Measurements from ENCODE around the gene SAE1. TPM values are rescaled to one million over a fixed set of nuclear protein-coding genes. Genes with fewer than 3 reads are reported as not detected.

The SAE1 gene
- total and polyA plus RNA-seq, 12 donors, result 19.0 to 77.6 (median 49.7) TPM

- 38 to 44% (median 40%) methylated on average over 15 of the region's 15 CpGs for WGBS, 4 donors
- peak overlapping the region in 2 of 5 donors; percentile 97 to 100 for H3K27ac ChIP-seq
These were observed 20.9 kb upstream of the SAE1 start for GRCh38 chr19:47109541-47110375.

GRCh38 chr19:47110521-47111005 is 20.1 kb upstream of the SAE1 start:
- Histone ChIP-seq H3K36me3 (replicated peaks in 1 of 2) (no peaks in the 10 kb centered on the region), H3K27me3 (no peaks in the 10 kb centered on the region), H3K9me3 (replicated peaks in 1 of 3) (no peaks in the 10 kb centered on the region), H3K4me3 (peak overlapping the region in 3 of 4 donors; percentile 81 to 99 (median 97)), H3K4me1 (replicated peaks in 1 of 2) (peaks cover 4 to 43% of the 10 kb centered on the region in 2 donors), H3K27ac (peak overlapping the region in 4 of 5 donors; percentile 97 to 100 (median 100))
- intact Hi-C loops (cut with DNase I), result no loop called here
- no peak for DNase-seq
- 13 to 18% (median 14%) methylated on average over 12 of the region's 12 CpGs for WGBS, 4 donors
- no peak for TF ChIP-seq POLR2A (IDR thresholded peaks at IDR 0.05)
- no peak for TF ChIP-seq CTCF (IDR thresholded peaks at IDR 0.05)

More at GRCh38 chr19:47109541-47110375, 20.9 kb upstream of the SAE1 start:
- Histone ChIP-seq H3K36me3 (replicated peaks in 1 of 2) (no peaks in the 10 kb centered on the region), H3K4me1 (replicated peaks in 1 of 2) (peaks cover 4 to 43% of the 10 kb centered on the region in 2 donors), H3K27me3 (no peaks in the 10 kb centered on the region), H3K9me3 (replicated peaks in 1 of 3) (no peaks in the 10 kb centered on the region), H3K4me3 (peak overlapping the region in 1 of 4 donors; percentile 81)
- no peak for TF ChIP-seq CTCF (IDR thresholded peaks at IDR 0.05)
- TF ChIP-seq POLR2A (IDR thresholded peaks at IDR 0.05), result no peak
- DNase-seq, result no peak
- intact Hi-C loops (cut with DNase I), result no loop called here

GRCh38 chr19:47111006-47111621 is 19.5 kb upstream of the SAE1 start:
- H3K4me3 ChIP-seq, result peak overlapping the region; percentile 81 to 99 (median 90)
- peaks cover 4 to 42% of the 10 kb centered on the region in 2 donors for H3K4me1 ChIP-seq (replicated peaks in 1 of 2)
- intact Hi-C loops (cut with DNase I), result no loop called here
- TF ChIP-seq POLR2A (IDR thresholded peaks at IDR 0.05), result no peak
- no peak for TF ChIP-seq CTCF (IDR thresholded peaks at IDR 0.05)
- DNase-seq, result peak in 2 of 7 donors; percentile 18 to 36
- no peaks in the 10 kb centered on the region for H3K9me3 ChIP-seq (replicated peaks in 1 of 3)
- 0 to 1% (median 0%) methylated on average over 22 to 35 of the region's 35 CpGs for WGBS, 4 donors
- H3K27me3 ChIP-seq, result no peaks in the 10 kb centered on the region
- H3K27ac ChIP-seq, result peak overlapping the region; percentile 97 to 100 (median 100)
- no peaks in the 10 kb centered on the region for H3K36me3 ChIP-seq (replicated peaks in 1 of 2)

- no peak for DNase-seq
- H3K27ac ChIP-seq, result peak overlapping the region; percentile 97 to 100 (median 100)
- 0 to 5% (median 1%) methylated on average over 3 to 24 of the region's 24 CpGs for WGBS, 4 donors
- H3K4me1 ChIP-seq (replicated peaks in 1 of 2), result peaks cover 4 to 36% of the 10 kb centered on the region in 2 donors
- no peaks in the 10 kb centered on the region for H3K9me3 ChIP-seq (replicated peaks in 1 of 3)
- H3K4me3 ChIP-seq, result peak overlapping the region; percentile 81 to 99 (median 90)
- no peaks in the 10 kb centered on the region for H3K27me3 ChIP-seq
- TF ChIP-seq CTCF (IDR thresholded peaks at IDR 0.05) (no peak), POLR2A (IDR thresholded peaks at IDR 0.05) (no peak)
- H3K36me3 ChIP-seq (replicated peaks in 1 of 2), result no peaks in the 10 kb centered on the region
- intact Hi-C loops (cut with DNase I), result no loop called here
These were observed 18.9 kb upstream of the SAE1 start for GRCh38 chr19:47111682-47112165.
